ENCODE measurements around the gene GRID2. TPM values are rescaled to one million over a fixed set of nuclear protein-coding genes. Genes with fewer than 3 reads are reported as not detected.

Gene GRID2
- total RNA-seq, 2 donors from 2014 or later: not detected

DNA sequence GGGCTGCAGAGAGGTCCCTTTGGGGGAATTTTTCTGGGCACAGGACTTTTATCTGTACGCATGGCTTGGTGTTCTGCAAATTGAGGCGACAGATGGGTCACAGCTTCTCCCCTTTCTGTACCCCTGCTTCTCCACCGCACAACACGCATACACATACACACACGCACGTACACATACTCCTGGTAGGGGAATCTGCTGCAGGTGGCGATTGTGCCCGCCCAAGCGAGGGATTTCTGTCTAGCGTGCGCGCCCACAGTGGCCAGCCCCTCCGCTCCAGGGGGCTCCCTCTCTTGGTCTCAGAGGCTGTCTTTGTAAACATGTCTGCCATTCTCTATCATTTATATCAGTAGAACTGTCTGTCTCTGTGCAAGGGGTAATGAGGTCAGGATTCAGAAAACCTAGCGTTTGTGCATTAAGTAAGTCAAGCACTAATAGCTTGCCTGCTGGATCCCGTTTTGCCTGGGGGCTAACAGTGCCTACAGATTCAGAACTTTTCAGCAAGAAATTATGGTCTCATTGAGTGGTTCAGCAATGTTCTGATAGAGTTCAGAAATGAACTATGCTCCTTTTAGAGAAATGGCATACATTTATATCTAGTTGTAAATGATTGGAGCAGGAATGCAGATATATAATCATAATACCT, 2.2 kb downstream of the GRID2 start:
- TF ChIP-seq, protein P1, sequence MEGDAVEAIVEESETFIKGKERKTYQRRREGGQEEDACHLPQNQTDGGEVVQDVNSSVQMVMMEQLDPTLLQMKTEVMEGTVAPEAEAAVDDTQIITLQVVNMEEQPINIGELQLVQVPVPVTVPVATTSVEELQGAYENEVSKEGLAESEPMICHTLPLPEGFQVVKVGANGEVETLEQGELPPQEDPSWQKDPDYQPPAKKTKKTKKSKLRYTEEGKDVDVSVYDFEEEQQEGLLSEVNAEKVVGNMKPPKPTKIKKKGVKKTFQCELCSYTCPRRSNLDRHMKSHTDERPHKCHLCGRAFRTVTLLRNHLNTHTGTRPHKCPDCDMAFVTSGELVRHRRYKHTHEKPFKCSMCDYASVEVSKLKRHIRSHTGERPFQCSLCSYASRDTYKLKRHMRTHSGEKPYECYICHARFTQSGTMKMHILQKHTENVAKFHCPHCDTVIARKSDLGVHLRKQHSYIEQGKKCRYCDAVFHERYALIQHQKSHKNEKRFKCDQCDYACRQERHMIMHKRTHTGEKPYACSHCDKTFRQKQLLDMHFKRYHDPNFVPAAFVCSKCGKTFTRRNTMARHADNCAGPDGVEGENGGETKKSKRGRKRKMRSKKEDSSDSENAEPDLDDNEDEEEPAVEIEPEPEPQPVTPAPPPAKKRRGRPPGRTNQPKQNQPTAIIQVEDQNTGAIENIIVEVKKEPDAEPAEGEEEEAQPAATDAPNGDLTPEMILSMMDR (IDR thresholded peaks at IDR 0.05): no peak
- peaks cover 38% of the 10 kb centered on the region for H3K27me3 ChIP-seq
- peak overlapping the region; percentile 11 for H3K4me3 ChIP-seq

DNA sequence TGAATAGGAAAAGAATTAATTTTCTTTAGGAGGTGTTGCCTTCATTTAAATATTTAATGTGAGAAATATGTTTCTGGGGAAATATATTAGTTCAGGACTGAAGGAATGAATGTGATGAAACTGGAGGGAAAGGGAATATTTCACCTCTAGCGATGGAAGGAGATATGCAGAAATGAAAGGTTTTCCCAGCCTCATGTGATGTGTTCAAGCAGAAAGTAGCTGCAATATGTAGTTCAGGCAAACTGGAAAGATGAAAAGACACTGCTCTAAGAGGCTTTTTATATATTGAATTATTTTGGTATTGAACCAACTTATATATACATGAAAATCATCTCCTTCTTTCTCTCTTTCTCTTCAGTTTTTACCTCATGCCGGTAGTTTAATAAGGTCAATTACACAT, 3.4 kb downstream of the GRID2 start:
- intact Hi-C loops (cut with DNase I): no loop called here

More for the DNA sequence above, 2.2 kb downstream of the GRID2 start:
- no peak overlapping the region for H3K9ac ChIP-seq (ENCODE audit: low read depth in 2 of 2, low read length in 2 of 2)
- H3K9me3 ChIP-seq: no peaks in the 10 kb centered on the region
- no peaks in the 10 kb centered on the region for H3K4me1 ChIP-seq
- DNase-seq: no peak
- H3K27ac ChIP-seq: no peak overlapping the region
- intact Hi-C loops (cut with DNase I): no loop called here
- no peaks in the 10 kb centered on the region for H3K36me3 ChIP-seq

GRCh38 chr4:92307866-92308265, 4.1 kb downstream of the GRID2 start:
- H3K27ac ChIP-seq: no peak overlapping the region
- TF ChIP-seq, protein P1 (IDR thresholded peaks at IDR 0.05): no peak
- no peaks in the 10 kb centered on the region for H3K4me1 ChIP-seq
- H3K9ac ChIP-seq (ENCODE audit: low read depth in 2 of 2, low read length in 2 of 2): no peak overlapping the region
- H3K36me3 ChIP-seq: no peaks in the 10 kb centered on the region
- no peak overlapping the region for H3K4me3 ChIP-seq
- no peak for DNase-seq
- H3K27me3 ChIP-seq: peaks cover 37% of the 10 kb centered on the region
- H3K9me3 ChIP-seq: no peaks in the 10 kb centered on the region
- intact Hi-C loops (cut with DNase I): no loop called here

More for the DNA sequence above, 3.4 kb downstream of the GRID2 start:
- Histone ChIP-seq H3K27me3 (peaks cover 38% of the 10 kb centered on the region), H3K9me3 (no peaks in the 10 kb centered on the region), H3K9ac (ENCODE audit: low read depth in 2 of 2, low read length in 2 of 2) (no peak overlapping the region), H3K4me1 (no peaks in the 10 kb centered on the region), H3K27ac (no peak overlapping the region), H3K4me3 (no peak overlapping the region), H3K36me3 (no peaks in the 10 kb centered on the region)
- no peak for DNase-seq
- TF ChIP-seq, protein P1 (IDR thresholded peaks at IDR 0.05): no peak

DNA sequence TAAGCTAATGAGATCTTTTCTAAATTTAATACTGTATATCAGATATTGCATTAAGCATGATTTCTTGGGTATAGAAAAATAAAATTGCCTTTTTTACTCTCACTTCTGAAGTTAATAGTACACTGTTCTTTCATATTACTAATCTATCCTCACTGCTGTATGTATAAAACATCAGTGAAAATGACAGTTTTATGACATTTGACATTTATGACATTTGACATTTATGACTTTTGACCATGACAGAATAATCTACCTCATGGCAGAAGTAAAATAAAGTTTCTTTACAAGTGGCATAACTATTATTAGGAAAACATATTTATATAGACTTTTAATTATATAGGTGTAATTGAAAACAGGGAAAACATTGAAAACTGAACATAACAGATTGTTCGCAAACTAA, 13.3 kb downstream of the GRID2 start:
- no peaks in the 10 kb centered on the region for H3K27me3 ChIP-seq
- no peak overlapping the region for H3K4me3 ChIP-seq
- TF ChIP-seq, protein P1 (IDR thresholded peaks at IDR 0.05): no peak
- intact Hi-C loops (cut with DNase I): no loop called here
- no peaks in the 10 kb centered on the region for H3K36me3 ChIP-seq
- no peaks in the 10 kb centered on the region for H3K4me1 ChIP-seq
- no peak for DNase-seq
- no peak overlapping the region for H3K27ac ChIP-seq
- no peak overlapping the region for H3K9ac ChIP-seq (ENCODE audit: low read depth in 2 of 2, low read length in 2 of 2)
- no peaks in the 10 kb centered on the region for H3K9me3 ChIP-seq

DNA sequence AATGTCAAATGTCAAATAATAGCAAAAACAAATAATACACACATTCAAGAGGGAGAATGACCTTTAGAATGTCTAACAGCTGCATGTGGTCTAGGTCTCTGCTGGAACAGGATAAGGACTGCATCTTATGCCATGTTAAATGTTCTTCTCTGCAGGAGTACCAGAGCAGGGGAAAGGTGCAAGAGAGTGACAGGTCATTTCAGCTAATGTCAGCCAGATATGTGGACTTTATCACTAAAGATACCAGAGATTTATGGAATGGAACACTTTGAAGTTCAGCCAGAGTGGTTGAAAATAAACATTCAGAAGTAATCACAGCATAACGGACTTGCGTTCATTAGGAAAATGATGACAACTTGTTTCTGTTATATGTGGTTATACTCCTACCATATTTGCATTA, 24.3 kb downstream of the GRID2 start:
- TF ChIP-seq, protein P1 (IDR thresholded peaks at IDR 0.05): no peak
- H3K36me3 ChIP-seq: no peaks in the 10 kb centered on the region
- no peak for DNase-seq
- H3K4me3 ChIP-seq: no peak overlapping the region
- no peaks in the 10 kb centered on the region for H3K27me3 ChIP-seq
- H3K9ac ChIP-seq (ENCODE audit: low read depth in 2 of 2, low read length in 2 of 2): no peak overlapping the region
- no peak overlapping the region for H3K27ac ChIP-seq
- no peaks in the 10 kb centered on the region for H3K9me3 ChIP-seq
- H3K4me1 ChIP-seq: no peaks in the 10 kb centered on the region
- intact Hi-C loops (cut with DNase I): no loop called here
